ENCODE measurements around the gene ZNF33A.
A peak's percentile ranks its signal among the peaks of the same experiment; 100 is the strongest.
"Not testable (repeated sequence)": the region's sequence is repeated elsewhere in the genome, so short reads cannot be mapped to it uniquely, and the experiment has no call there.

The ZNF33A gene

GRCh38 chr10:38047666-38048065, 37.2 kb downstream of the ZNF33A start:
- DNase-seq = no peak

- DNase-seq = no peak
These were observed 39.7 kb downstream of the ZNF33A start for GRCh38 chr10:38050212-38050611.

- DNase-seq = no peak
These were observed 43.9 kb downstream of the ZNF33A start for GRCh38 chr10:38054361-38054797.

- not testable (repeated sequence) for DNase-seq
These were observed 44.9 kb downstream of the ZNF33A start for GRCh38 chr10:38055274-38055894.

- not testable (repeated sequence) for DNase-seq
These were observed 59.2 kb downstream of the ZNF33A start for GRCh38 chr10:38069663-38070062.

GRCh38 chr10:38070501-38070900, 60.0 kb downstream of the ZNF33A start:
- no peak for DNase-seq

GRCh38 chr10:38072552-38072951, 62.1 kb downstream of the ZNF33A start:
- DNase-seq = no peak

- no peak for DNase-seq
These were observed 66.2 kb downstream of the ZNF33A start for GRCh38 chr10:38076687-38077086.

GRCh38 chr10:38093318-38093717, 82.8 kb downstream of the ZNF33A start:
- DNase-seq = not testable (repeated sequence)

- DNase-seq = no peak
These were observed 83.3 kb downstream of the ZNF33A start for GRCh38 chr10:38093816-38094157.

- peak; percentile 88 to 92 for DNase-seq
These were observed 83.9 kb downstream of the ZNF33A start, which contains the start of gene ZNF37A for GRCh38 chr10:38094158-38094926. ZNF37A (plus strand) TSS chr10:38094337; CDS start chr10:38096618, 2,281 bp downstream.

GRCh38 chr10:38094927-38095574, 84.6 kb downstream of the ZNF33A start:
- no peak for DNase-seq

GRCh38 chr10:38102880-38103279, 92.4 kb downstream of the ZNF33A start:
- no peak for DNase-seq

GRCh38 chr10:38103756-38104155, 93.3 kb downstream of the ZNF33A start:
- no peak for DNase-seq

GRCh38 chr10:38112159-38112558, 101.7 kb downstream of the ZNF33A start:
- DNase-seq = no peak
